ENCODE measurements around the gene TSHR. TPM values are rescaled to one million over a fixed set of nuclear protein-coding genes. Genes with fewer than 3 reads are reported as not detected.

The TSHR gene
- total and polyA plus RNA-seq, 2 of the 13 experiments (the other 11 are each of a cell fraction or from before 2014, with no cell fraction given), result not detected

- in situ Hi-C loops (cut with HindIII; ENCODE audit: extremely low pct_ligation_motif_present, low pct_unique_long_range_greater_than_20kb), result no loop called here
Observed at GRCh38 chr14:81187832-81188522, 232.6 kb downstream of the TSHR start.

GRCh38 chr14:81192594-81192993 lies 237.2 kb downstream of the TSHR start:
- H3K4me3 ChIP-seq (replicated peaks in 1 of 3; ENCODE audit: insufficient read depth in 1 of 3, low read depth in 2 of 3, low read length in 3 of 3), result no peak overlapping the region
- H3K4me1 ChIP-seq (ENCODE audit: insufficient read depth, low read length), result no peaks in the 10 kb centered on the region
- no peak overlapping the region for H2AFZ ChIP-seq (ENCODE audit: low read length)
- BruUV-seq (replicated peaks), result no TSS peak
- H3K27ac ChIP-seq (ENCODE audit: extremely low read length, insufficient read depth, low read length), result no peak overlapping the region
- H3K36me3 ChIP-seq (replicated peaks in 1 of 2; ENCODE audit: control insufficient read depth in 1 of 2, insufficient read depth in 2 of 2, low read length in 2 of 2), result peaks cover 7 to 53% of the 10 kb centered on the region in 2 experiments
- H3K79me2 ChIP-seq (ENCODE audit: insufficient read depth, low read length), result no peaks in the 10 kb centered on the region
- WGBS (ENCODE audit: low lambda C conversion rate), result 98% methylated on average over 2 of the region's 2 CpGs
- no peak for TF ChIP-seq POLR2A (IDR thresholded peaks at IDR 0.05; ENCODE audit: insufficient read depth in 1 of 2, low read depth in 2 of 2, low read length in 2 of 2)
- H3K27me3 ChIP-seq (ENCODE audit: control insufficient read depth in 1 of 2, insufficient read depth in 2 of 2, low read length in 2 of 2), result no peaks in the 10 kb centered on the region
- ATAC-seq (no peak), FAIRE-seq (no peak), DNase-seq (ENCODE audit: low spot score) (no peak)
- POLR2A ChIA-PET, result no interaction called here
- CTCF ChIA-PET (ENCODE audit: low intra/inter-chr PET ratio, low total read pairs), result no interaction called here
- no peak overlapping the region for H3K4me2 ChIP-seq (ENCODE audit: low read depth, low read length)
- no peaks in the 10 kb centered on the region for H3K9me3 ChIP-seq (ENCODE audit: low read length)
- H3K9ac ChIP-seq (ENCODE audit: insufficient read depth, low read depth, low read length), result no peak overlapping the region
- no peaks in the 10 kb centered on the region for H4K20me1 ChIP-seq (ENCODE audit: insufficient read depth, low read length)
- in situ Hi-C loops (cut with HindIII; ENCODE audit: extremely low pct_ligation_motif_present, low pct_unique_long_range_greater_than_20kb), result no loop called here
- intact Hi-C loops (cut with micrococcal nuclease; ENCODE audit: unreplicated experiment), result no loop called here

More at GRCh38 chr14:81187832-81188522, 232.6 kb downstream of the TSHR start:
- H3K9me3 ChIP-seq (ENCODE audit: low read length), result no peaks in the 10 kb centered on the region
- BruUV-seq (replicated peaks), result no TSS peak
- FAIRE-seq, result no peak
- no peak for DNase-seq (ENCODE audit: low spot score)
- CTCF ChIA-PET (ENCODE audit: low intra/inter-chr PET ratio, low total read pairs), result no interaction called here
- no peak for TF ChIP-seq ZSCAN22 (CRISPR knock-in tag; IDR thresholded peaks at IDR 0.05)
- no peak for TF ChIP-seq KDM5A (IDR thresholded peaks at IDR 0.05; ENCODE audit: borderline replicate concordance, low read length)
- no peak for TF ChIP-seq ZNF709 (CRISPR knock-in tag; IDR thresholded peaks at IDR 0.05)
- no peak for TF ChIP-seq ZNF724P (CRISPR knock-in tag; IDR thresholded peaks at IDR 0.05; ENCODE audit: borderline replicate concordance)
- TF ChIP-seq TRIM24 (CRISPR knock-in tag; IDR thresholded peaks at IDR 0.05), result no peak
- TF ChIP-seq CCAR2 (optimal IDR thresholded peaks at IDR 0.05; ENCODE audit: low read depth, low read length), result no peak
- TF ChIP-seq ZNF782 (CRISPR knock-in tag; IDR thresholded peaks at IDR 0.05; ENCODE audit: borderline replicate concordance), result no peak
- TF ChIP-seq NR1H2 (CRISPR knock-in tag; IDR thresholded peaks at IDR 0.05; ENCODE audit: borderline replicate concordance, low read depth), result no peak
- intact Hi-C loops (cut with micrococcal nuclease; ENCODE audit: unreplicated experiment), result no loop called here
- H3K4me1 ChIP-seq (ENCODE audit: insufficient read depth, low read length), result 0 out of 2 replicates have a peak, but pooled peaks cover 5% of the 10 kb centered on the region
- H3K27ac ChIP-seq (ENCODE audit: extremely low read length, insufficient read depth, low read length), result no peak overlapping the region
- WGBS (ENCODE audit: low lambda C conversion rate), result 96% methylated on average over 5 of the region's 5 CpGs
- H3K79me2 ChIP-seq (ENCODE audit: insufficient read depth, low read length), result no peaks in the 10 kb centered on the region
- H3K36me3 ChIP-seq (replicated peaks in 1 of 2; ENCODE audit: control insufficient read depth in 1 of 2, insufficient read depth in 2 of 2, low read length in 2 of 2), result peaks cover 3 to 26% of the 10 kb centered on the region in 2 experiments
- H3K27me3 ChIP-seq (ENCODE audit: control insufficient read depth in 1 of 2, insufficient read depth in 2 of 2, low read length in 2 of 2), result no peaks in the 10 kb centered on the region
- no peak for ATAC-seq
- no peak overlapping the region for H2AFZ ChIP-seq (ENCODE audit: low read length)
- no peak overlapping the region for H3K4me3 ChIP-seq (replicated peaks in 1 of 3; ENCODE audit: insufficient read depth in 1 of 3, low read depth in 2 of 3, low read length in 3 of 3)
- no peak overlapping the region for H3K4me2 ChIP-seq (ENCODE audit: low read depth, low read length)
- POLR2A ChIA-PET, result no interaction called here
- no peak overlapping the region for H3K9ac ChIP-seq (ENCODE audit: insufficient read depth, low read depth, low read length)
- H4K20me1 ChIP-seq (ENCODE audit: insufficient read depth, low read length), result 0 out of 2 replicates have a peak, but pooled peaks cover 2% of the 10 kb centered on the region

Measured in HepG2 (cell line).